Measurements from ENCODE around the gene MOG. TPM values are rescaled to one million over a fixed set of nuclear protein-coding genes. Genes with fewer than 3 reads are reported as not detected.

MOG gene
- total and polyA plus RNA-seq, 4 donors, result not detected

DNA sequence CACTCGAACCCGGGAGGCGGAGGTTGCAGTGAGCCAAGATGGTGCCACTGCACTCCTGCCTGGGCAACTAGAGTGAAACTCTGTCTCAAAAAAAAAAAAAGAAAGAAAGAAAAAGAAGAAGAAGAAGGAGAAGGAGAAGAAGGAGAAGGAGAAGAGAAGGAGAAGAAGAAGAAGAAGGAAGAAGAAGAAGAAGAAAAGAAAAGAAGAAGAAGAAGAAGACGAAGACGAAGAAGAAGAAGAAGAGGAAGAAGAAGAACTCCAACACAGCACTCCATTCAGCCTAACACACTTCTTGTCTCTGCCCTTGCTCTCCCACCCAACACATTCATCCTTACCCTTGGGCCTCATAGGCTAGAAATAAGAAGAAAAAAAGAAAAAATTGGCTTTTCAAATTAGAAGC, 17.1 kb downstream of the MOG start:
- 79% methylated on average over 5 of the region's 5 CpGs for WGBS
- no peak overlapping the region for H3K9ac ChIP-seq (ENCODE audit: low read depth in 1 of 2, low read length in 2 of 2)
- H3K27ac ChIP-seq (ENCODE audit: low read depth in 1 of 2, low read length in 2 of 2), result no peak overlapping the region
- TF ChIP-seq JUND (IDR thresholded peaks at IDR 0.05) (no peak), HNF4A (conservative IDR thresholded peaks at IDR 0.05) (no peak), SP1 (IDR thresholded peaks at IDR 0.05) (no peak), FOXA2 (IDR thresholded peaks at IDR 0.05) (no peak), MAX (IDR thresholded peaks at IDR 0.05) (no peak)
- H3K27me3 ChIP-seq (ENCODE audit: control insufficient read depth in 4 of 4, insufficient read depth in 4 of 4, low read length in 3 of 4), result no peaks in the 10 kb centered on the region
- H3K36me3 ChIP-seq (ENCODE audit: control insufficient read depth in 4 of 4, insufficient read depth in 3 of 4, low read depth in 1 of 4, low read length in 3 of 4), result no peaks in the 10 kb centered on the region
- no peak for DNase-seq (ENCODE audit: low spot score)
- no peak overlapping the region for H3K4me3 ChIP-seq (ENCODE audit: low read depth in 1 of 3, low read length in 3 of 3)
- H3K9me3 ChIP-seq (ENCODE audit: control insufficient read depth in 4 of 4, low read length in 3 of 4), result no peaks in the 10 kb centered on the region
- H3K4me1 ChIP-seq (ENCODE audit: control insufficient read depth in 4 of 4, insufficient read depth in 4 of 4, low read length in 3 of 4), result no peaks in the 10 kb centered on the region

DNA sequence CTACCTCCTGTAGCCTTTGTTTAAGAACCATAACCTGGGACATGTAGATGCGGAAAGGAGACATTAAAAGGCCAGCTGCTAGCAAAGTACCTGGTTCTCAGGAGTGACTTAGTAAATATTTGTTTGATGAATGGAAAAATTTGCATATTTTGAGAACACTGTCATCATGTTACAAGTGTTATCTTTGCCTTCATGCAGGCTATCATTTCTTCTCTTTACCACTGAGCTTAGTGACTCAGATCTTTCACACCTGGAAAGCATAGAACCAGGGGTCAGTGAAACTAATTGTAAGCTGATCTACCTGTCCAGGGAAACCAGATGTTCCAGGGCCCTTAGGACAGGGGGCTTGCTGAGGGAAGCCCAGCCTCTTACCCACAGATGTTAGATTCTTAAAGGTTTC, 18.7 kb downstream of the MOG start:
- Histone ChIP-seq H3K4me1 (ENCODE audit: control insufficient read depth in 4 of 4, insufficient read depth in 4 of 4, low read length in 3 of 4) (no peaks in the 10 kb centered on the region), H3K36me3 (ENCODE audit: control insufficient read depth in 4 of 4, insufficient read depth in 3 of 4, low read depth in 1 of 4, low read length in 3 of 4) (no peaks in the 10 kb centered on the region), H3K9ac (ENCODE audit: low read depth in 1 of 2, low read length in 2 of 2) (no peak overlapping the region), H3K27ac (ENCODE audit: low read depth in 1 of 2, low read length in 2 of 2) (no peak overlapping the region), H3K27me3 (ENCODE audit: control insufficient read depth in 4 of 4, insufficient read depth in 4 of 4, low read length in 3 of 4) (no peaks in the 10 kb centered on the region), H3K4me3 (ENCODE audit: low read depth in 1 of 3, low read length in 3 of 3) (no peak overlapping the region), H3K9me3 (ENCODE audit: control insufficient read depth in 4 of 4, low read length in 3 of 4) (no peaks in the 10 kb centered on the region)
- no peak for TF ChIP-seq MAX (IDR thresholded peaks at IDR 0.05)
- no peak for TF ChIP-seq FOXA1 (IDR thresholded peaks at IDR 0.05)
- no peak for TF ChIP-seq YY1 (IDR thresholded peaks at IDR 0.05)
- no peak for TF ChIP-seq TAF1 (conservative IDR thresholded peaks at IDR 0.05)
- TF ChIP-seq, protein P1, sequence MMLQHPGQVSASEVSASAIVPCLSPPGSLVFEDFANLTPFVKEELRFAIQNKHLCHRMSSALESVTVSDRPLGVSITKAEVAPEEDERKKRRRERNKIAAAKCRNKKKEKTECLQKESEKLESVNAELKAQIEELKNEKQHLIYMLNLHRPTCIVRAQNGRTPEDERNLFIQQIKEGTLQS (IDR thresholded peaks at IDR 0.05), result no peak
- no peak for TF ChIP-seq HNF4A (conservative IDR thresholded peaks at IDR 0.05)
- TF ChIP-seq GABPA (IDR thresholded peaks at IDR 0.05 in 1 of 2, conservative IDR thresholded peaks at IDR 0.05 in 1 of 2), result no peak
- no peak for TF ChIP-seq FOXA2 (IDR thresholded peaks at IDR 0.05)
- no peak for TF ChIP-seq REST (IDR thresholded peaks at IDR 0.05)
- no peak for TF ChIP-seq EGR1 (IDR thresholded peaks at IDR 0.05; ENCODE audit: low read depth in 2 of 2)
- WGBS, result 100% methylated on average over 1 of the region's 1 CpG
- DNase-seq (ENCODE audit: low spot score), result no peak

- Histone ChIP-seq H3K36me3 (ENCODE audit: control insufficient read depth in 4 of 4, insufficient read depth in 3 of 4, low read depth in 1 of 4, low read length in 3 of 4) (no peaks in the 10 kb centered on the region), H3K4me3 (ENCODE audit: low read depth in 1 of 3, low read length in 3 of 3) (no peak overlapping the region), H3K27ac (ENCODE audit: low read depth in 1 of 2, low read length in 2 of 2) (no peak overlapping the region), H3K9me3 (ENCODE audit: control insufficient read depth in 4 of 4, low read length in 3 of 4) (no peaks in the 10 kb centered on the region), H3K9ac (ENCODE audit: low read depth in 1 of 2, low read length in 2 of 2) (no peak overlapping the region), H3K27me3 (ENCODE audit: control insufficient read depth in 4 of 4, insufficient read depth in 4 of 4, low read length in 3 of 4) (no peaks in the 10 kb centered on the region), H3K4me1 (ENCODE audit: control insufficient read depth in 4 of 4, insufficient read depth in 4 of 4, low read length in 3 of 4) (no peaks in the 10 kb centered on the region)
- no peak for DNase-seq (ENCODE audit: low spot score)
- TF ChIP-seq, protein P1 (IDR thresholded peaks at IDR 0.05), result no peak
- TF ChIP-seq, protein P2, sequence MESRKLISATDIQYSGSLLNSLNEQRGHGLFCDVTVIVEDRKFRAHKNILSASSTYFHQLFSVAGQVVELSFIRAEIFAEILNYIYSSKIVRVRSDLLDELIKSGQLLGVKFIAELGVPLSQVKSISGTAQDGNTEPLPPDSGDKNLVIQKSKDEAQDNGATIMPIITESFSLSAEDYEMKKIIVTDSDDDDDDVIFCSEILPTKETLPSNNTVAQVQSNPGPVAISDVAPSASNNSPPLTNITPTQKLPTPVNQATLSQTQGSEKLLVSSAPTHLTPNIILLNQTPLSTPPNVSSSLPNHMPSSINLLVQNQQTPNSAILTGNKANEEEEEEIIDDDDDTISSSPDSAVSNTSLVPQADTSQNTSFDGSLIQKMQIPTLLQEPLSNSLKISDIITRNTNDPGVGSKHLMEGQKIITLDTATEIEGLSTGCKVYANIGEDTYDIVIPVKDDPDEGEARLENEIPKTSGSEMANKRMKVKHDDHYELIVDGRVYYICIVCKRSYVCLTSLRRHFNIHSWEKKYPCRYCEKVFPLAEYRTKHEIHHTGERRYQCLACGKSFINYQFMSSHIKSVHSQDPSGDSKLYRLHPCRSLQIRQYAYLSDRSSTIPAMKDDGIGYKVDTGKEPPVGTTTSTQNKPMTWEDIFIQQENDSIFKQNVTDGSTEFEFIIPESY (IDR thresholded peaks at IDR 0.05), result no peak
- no peak for TF ChIP-seq RXRA (IDR thresholded peaks at IDR 0.05)
- 51% methylated on average over 2 of the region's 2 CpGs for WGBS
These were observed 20.2 kb downstream of the MOG start for GRCh38 chr6:29676981-29677601.

All from liver (tissue), 9 donors.